IMR-90 (cell line): ENCODE results near the gene CDHR1. TPM values are rescaled to one million over a fixed set of nuclear protein-coding genes. Genes with fewer than 3 reads are reported as not detected.

Source experiments
- ATAC-seq: fragments of 200-7000 bp; cut with Tn5 transposase; 2 replicates; pipeline ENCODE4 v1.9.1; 2020; ENCODE audit warnings: low read depth, mild to moderate bottlenecking, moderate library complexity
- BruUV-seq: library from RNA; stranded (reverse); fragments of 400-500 nt; replicated peaks from 2 replicates; lab custom pipeline; 2021; lab: Mats Ljungman, UMichigan
- CTCF ChIA-PET: fragments of 300-600 bp; formaldehyde crosslinking; extraction: SDS; loops from one replicate; lab custom pipeline; 2021; ENCODE audit warnings: antibody characterized with exemption; lab: Yijun Ruan, JAX
- POLR2A ChIA-PET: fragments of 300-600 bp; sonication (Branson Sonifier 250); formaldehyde crosslinking; loops from one replicate; lab custom pipeline; 2022; ENCODE audit warnings: antibody characterized with exemption; ENCODE audit not compliant: unreplicated experiment; lab: Charles Lee
- DNase-seq: peaks from one replicate; pipeline ENCODE4 v3.0.0; 2013
- H2AFZ ChIP-seq: replicated peaks from 2 replicates; pipeline ENCODE3; 2013; ENCODE audit warnings: low read length, mild to moderate bottlenecking; ENCODE audit not compliant: poor library complexity
- H2AK5ac ChIP-seq: 2 replicates; pipeline ENCODE4 v1.6.1; 2013; ENCODE audit warnings: low read depth, low read length, inconsistent platforms
- H2AK9ac ChIP-seq: replicated peaks from 2 replicates; pipeline ENCODE3; 2013; ENCODE audit warnings: mild to moderate bottlenecking, low read depth, low read length, moderate library complexity; ENCODE audit not compliant: poor library complexity
- H2BK120ac ChIP-seq: 2 replicates; pipeline ENCODE4 v1.6.1; 2013; ENCODE audit warnings: low read depth, low read length, inconsistent platforms
- H2BK15ac ChIP-seq: 3 replicates; pipeline ENCODE4 v1.6.1; 2013; ENCODE audit warnings: low read depth, low read length, inconsistent platforms
- H2BK20ac ChIP-seq: 2 replicates; pipeline ENCODE4 v1.6.1; 2013; ENCODE audit warnings: low read depth, mild to moderate bottlenecking, inconsistent platforms, low read length, moderate library complexity
- H2BK5ac ChIP-seq: 2 replicates; pipeline ENCODE4 v1.6.1; 2013; ENCODE audit warnings: mild to moderate bottlenecking, low read depth, low read length, inconsistent platforms; ENCODE audit not compliant: poor library complexity, severe bottlenecking
- H3K14ac ChIP-seq: replicated peaks from 2 replicates; pipeline ENCODE4 v1.6.1; 2013; ENCODE audit warnings: low read depth, low read length, inconsistent platforms
- H3K18ac ChIP-seq: 2 replicates; pipeline ENCODE4 v1.6.1; 2013; ENCODE audit warnings: low read depth, low read length, control low read depth
- H3K23ac ChIP-seq: 2 replicates; pipeline ENCODE4 v1.6.1; 2013; ENCODE audit warnings: low read depth, low read length, inconsistent platforms
- H3K27ac ChIP-seq: 2 replicates; pipeline ENCODE4 v1.5.1; 2013; ENCODE audit warnings: mild to moderate bottlenecking, control low read depth, low read length; ENCODE audit not compliant: insufficient read depth
- H3K27me3 ChIP-seq: 2 replicates; pipeline ENCODE4 v1.6.1; 2013; ENCODE audit warnings: low read length; ENCODE audit not compliant: control insufficient read depth, insufficient read depth
- H3K36me3 ChIP-seq: 2 replicates; pipeline ENCODE4 v1.6.1; 2013; ENCODE audit warnings: low read length, mixed read lengths; ENCODE audit not compliant: control insufficient read depth, insufficient read depth
- H3K4ac ChIP-seq: 2 replicates; pipeline ENCODE4 v1.6.1; 2013; ENCODE audit warnings: low read depth, low read length, inconsistent platforms
- H3K4me1 ChIP-seq: 2 replicates; pipeline ENCODE4 v1.6.1; 2013; ENCODE audit warnings: low read length, mixed read lengths; ENCODE audit not compliant: control insufficient read depth, insufficient read depth
- H3K4me2 ChIP-seq: 2 replicates; pipeline ENCODE4 v1.6.1; 2013; ENCODE audit warnings: low read depth, mild to moderate bottlenecking, control low read depth, low read length, moderate library complexity
- H3K4me3 ChIP-seq: 2 replicates; pipeline ENCODE4 v1.5.1; 2013; ENCODE audit warnings: low read depth, mild to moderate bottlenecking, control low read depth, low read length, moderate library complexity; ENCODE audit not compliant: insufficient read depth
- H3K56ac ChIP-seq: 2 replicates; pipeline ENCODE4 v1.6.1; 2013; ENCODE audit warnings: low read length, inconsistent platforms; ENCODE audit not compliant: insufficient read depth; ENCODE audit errors: extremely low read depth
- H3K79me1 ChIP-seq, 2 experiments: 2 replicates each; pipeline ENCODE4 v1.6.1; 2013; ENCODE audit warnings: low read length in 2 of 2, inconsistent platforms in 1 of 2, low read depth in 1 of 2
- H3K9ac ChIP-seq: 2 replicates; pipeline ENCODE4 v1.6.1; 2013; ENCODE audit warnings: low read depth, low read length, control low read depth
- H3K9me1 ChIP-seq: 2 replicates; pipeline ENCODE4 v1.6.1; 2013; ENCODE audit warnings: low read length, inconsistent platforms; ENCODE audit not compliant: insufficient read depth
- H3K9me3 ChIP-seq: 2 replicates; pipeline ENCODE4 v1.6.1; 2013; ENCODE audit warnings: low read length; ENCODE audit not compliant: control insufficient read depth, insufficient read depth
- H4K20me1 ChIP-seq: 2 replicates; pipeline ENCODE4 v1.6.1; 2013; ENCODE audit warnings: low read length, inconsistent platforms; ENCODE audit not compliant: insufficient read depth
- H4K5ac ChIP-seq: 2 replicates; pipeline ENCODE4 v1.6.1; 2013; ENCODE audit warnings: mild to moderate bottlenecking, low read depth, low read length, control low read depth
- H4K8ac ChIP-seq, 2 experiments: 2 replicates each; pipeline ENCODE4 v1.6.1; 2013; ENCODE audit warnings: low read depth in 2 of 2, low read length in 2 of 2, control low read depth in 1 of 2, inconsistent platforms in 1 of 2
- H4K91ac ChIP-seq: 2 replicates; pipeline ENCODE4 v1.6.1; 2013; ENCODE audit warnings: low read depth, low read length, inconsistent platforms; ENCODE audit not compliant: insufficient read depth
- BHLHE40 ChIP-seq: fragments of 150-350 bp; IDR thresholded peaks from 2 replicates; pipeline ENCODE4 v1.6.1; 2016; ENCODE audit warnings: mild to moderate bottlenecking, low read depth, low read length
- CEBPB ChIP-seq: IDR thresholded peaks from 2 replicates; pipeline ENCODE4 v1.6.1; 2012; ENCODE audit warnings: low read depth, low read length, improper control_type of control experiment
- CHD1 ChIP-seq: IDR thresholded peaks from 2 replicates; pipeline ENCODE4 v1.6.1; 2012; ENCODE audit warnings: low read depth, low read length, improper control_type of control experiment
- CTCF ChIP-seq: conservative IDR thresholded peaks from 2 replicates; pipeline ENCODE4 v1.5.1; 2012; ENCODE audit warnings: mild to moderate bottlenecking, low read depth, low read length, improper control_type of control experiment
- ELK1 ChIP-seq: fragments of 150-350 bp; IDR thresholded peaks from 2 replicates; pipeline ENCODE4 v1.6.1; 2016; ENCODE audit warnings: low read depth, mild to moderate bottlenecking, low read length, moderate library complexity, borderline replicate concordance
- FOS ChIP-seq: fragments of 150-350 bp; IDR thresholded peaks from 2 replicates; pipeline ENCODE4 v1.6.1; 2016; ENCODE audit warnings: low read depth, low read length
- MAFK ChIP-seq: IDR thresholded peaks from 2 replicates; pipeline ENCODE4 v1.6.1; 2012; ENCODE audit warnings: low read depth, low read length, improper control_type of control experiment
- MAZ ChIP-seq: IDR thresholded peaks from 2 replicates; pipeline ENCODE4 v1.6.1; 2012; ENCODE audit warnings: low read depth, mild to moderate bottlenecking, low read length, improper control_type of control experiment, moderate library complexity, borderline replicate concordance
- MXI1 ChIP-seq: IDR thresholded peaks from 2 replicates; pipeline ENCODE4 v1.6.1; 2012; ENCODE audit warnings: low read depth, mild to moderate bottlenecking, low read length, moderate library complexity, borderline replicate concordance
- NFE2L2 ChIP-seq: fragments of 150-350 bp; IDR thresholded peaks from 2 replicates; pipeline ENCODE4 v1.6.1; 2016; ENCODE audit warnings: low read depth, mild to moderate bottlenecking, low read length
- POLR2A ChIP-seq: IDR thresholded peaks from 2 replicates; pipeline ENCODE4 v1.6.1; 2012; ENCODE audit warnings: mild to moderate bottlenecking, low read depth, low read length
- RAD21 ChIP-seq: IDR thresholded peaks from 2 replicates; pipeline ENCODE4 v1.6.1; 2012; ENCODE audit warnings: low read length, improper control_type of control experiment
- RCOR1 ChIP-seq: IDR thresholded peaks from 2 replicates; pipeline ENCODE4 v1.6.1; 2012; ENCODE audit warnings: mild to moderate bottlenecking, low read length, improper control_type of control experiment; ENCODE audit not compliant: insufficient replicate concordance
- RFX5 ChIP-seq: IDR thresholded peaks from 2 replicates; pipeline ENCODE4 v1.8.0; 2012; ENCODE audit warnings: low read depth, mild to moderate bottlenecking, low read length, moderate library complexity
- SMC3 ChIP-seq: fragments of 150-350 bp; IDR thresholded peaks from 2 replicates; pipeline ENCODE4 v1.6.1; 2016; ENCODE audit warnings: low read depth, mild to moderate bottlenecking, antibody characterized with exemption, low read length, moderate library complexity
- USF2 ChIP-seq: fragments of 150-350 bp; IDR thresholded peaks from 2 replicates; pipeline ENCODE4 v1.6.1; 2017; ENCODE audit warnings: mild to moderate bottlenecking, antibody characterized with exemption, low read length, low read depth
- WGBS, 2 experiments: methylation state at CpG; one replicate each; pipeline versions ENCODE4 v1.1.5 to v1.1.7; 2013; ENCODE audit warnings: missing lambda C conversion rate in 2 of 2; ENCODE audit not compliant: insufficient read length in 1 of 2; ENCODE audit errors: extremely low coverage in 2 of 2; 5-methylcytosine and 5-hydroxymethylcytosine counted together
- dilution Hi-C: fragments of 300-500 bp; cut with HindIII; formaldehyde crosslinking; loops from one replicate; pipeline ENCODE4 v1.14.3; 2018; ENCODE audit warnings: low sequenced_read_pairs; ENCODE audit not compliant: unreplicated experiment
- in situ Hi-C: fragments of 300-500 bp; cut with MboI; formaldehyde crosslinking; loops from 3 replicates; pipeline ENCODE4 v1.14.3; 2019; ENCODE audit warnings: low sequenced_read_pairs, inconsistent platforms, mixed read lengths
- intact Hi-C: fragments of 100-400 bp; cut with micrococcal nuclease; formaldehyde crosslinking; loops from 2 replicates; pipeline ENCODE4 v1.10.0; 2022
- polyA plus RNA-seq, 3 experiments: library from polyadenylated mRNA; depleted of rRNA; stranded (reverse); fragments of >200 nt; gene quantifications; 2 replicates each; pipeline ENCODE4 v1.2.3, GENCODE V29; 2012; ENCODE audit warnings: low replicate concordance in 1 of 3
- total RNA-seq: library from RNA; depleted of rRNA; stranded (reverse); fragments of >200 nt; gene quantifications from 2 replicates; pipeline ENCODE4 v1.2.3, GENCODE V29; 2012

CDHR1 gene
- total and polyA plus RNA-seq, 2 of the 4 experiments (the other 2 are of a cell fraction) = not detected

DNA sequence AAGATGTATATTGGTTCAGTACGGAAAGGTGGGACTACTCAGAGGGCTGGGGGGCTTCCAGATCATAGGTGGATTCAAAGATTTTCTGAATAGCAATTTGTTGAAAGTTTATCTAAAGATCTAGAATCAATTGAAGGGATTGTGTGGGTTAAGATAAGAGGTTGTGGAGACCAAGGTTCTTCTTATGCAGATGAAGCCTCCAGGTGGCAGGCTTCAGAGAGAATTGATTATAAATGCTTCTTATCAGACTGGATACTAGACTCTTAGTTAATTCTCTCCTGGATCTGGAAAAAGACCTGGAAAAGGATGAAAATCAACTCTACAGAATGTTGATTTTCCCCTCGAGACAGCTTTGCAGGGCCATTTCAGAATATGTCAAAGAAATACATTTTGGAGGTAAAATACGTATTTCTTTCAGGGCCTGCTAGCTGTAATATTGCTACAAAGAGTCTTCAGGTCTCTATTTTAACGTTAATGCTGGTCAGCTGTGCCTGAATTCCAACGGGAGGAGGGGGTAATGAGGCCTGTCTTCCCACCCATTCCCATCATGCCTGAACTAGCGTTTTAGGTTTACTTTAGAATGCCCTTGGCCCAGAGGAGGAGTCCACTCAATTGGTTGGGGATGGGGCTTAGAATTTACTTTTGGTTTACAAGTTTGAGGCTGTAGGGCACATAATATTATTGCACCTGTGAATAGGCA is 33.5 kb upstream of the CDHR1 start:
- intact Hi-C loops = no loop called here
- H4K8ac ChIP-seq = no peak overlapping the region
- peaks cover 11% of the 10 kb centered on the region for H3K27me3 ChIP-seq
- no peak overlapping the region for H4K5ac ChIP-seq
- H3K9ac ChIP-seq = no peak overlapping the region
- TF ChIP-seq BHLHE40 (no peak), POLR2A (no peak), CEBPB (no peak), CHD1 (no peak), ELK1 (no peak), RCOR1 (no peak), FOS (no peak), MAFK (no peak), CTCF (no peak), RAD21 (no peak), NFE2L2 (no peak), SMC3 (no peak), USF2 (no peak), MAZ (no peak), RFX5 (no peak), MXI1 (no peak)
- WGBS, 2 experiments = no CpG with 5 or more reads among the region's 6 CpGs
- dilution Hi-C loops = no loop called here
- ChIA-PET POLR2A (no interaction called here), CTCF (interaction anchor here (1.0 kb wide), 1 partner anchor 13 kb away, joined by 3 read pairs; no protein-coding TSS in a partner anchor)
- H3K9me3 ChIP-seq = no peaks in the 10 kb centered on the region
- no peaks in the 10 kb centered on the region for H3K9me1 ChIP-seq
- no peak overlapping the region for H3K4me2 ChIP-seq
- H4K91ac ChIP-seq = no peak overlapping the region
- H2AFZ ChIP-seq = no peak overlapping the region
- no peak for ATAC-seq
- no peak overlapping the region for H2AK9ac ChIP-seq
- no TSS peak for BruUV-seq
- H3K79me1 ChIP-seq = no peaks in the 10 kb centered on the region
- no peaks in the 10 kb centered on the region for H3K36me3 ChIP-seq
- H3K4me1 ChIP-seq = no peaks in the 10 kb centered on the region
- in situ Hi-C loops = no loop called here
- no peak overlapping the region for H2BK20ac ChIP-seq
- H4K20me1 ChIP-seq = no peaks in the 10 kb centered on the region
- no peak overlapping the region for H3K14ac ChIP-seq
- H3K27ac ChIP-seq = no peak overlapping the region
- DNase-seq = no peak
- no peak overlapping the region for H2BK120ac ChIP-seq
- no peak overlapping the region for H3K18ac ChIP-seq
- H3K23ac ChIP-seq = no peak overlapping the region
- H3K4me3 ChIP-seq = no peak overlapping the region
- no peak overlapping the region for H3K4ac ChIP-seq
- H3K56ac ChIP-seq = no peak overlapping the region
- H2BK15ac ChIP-seq = no peak overlapping the region
- no peak overlapping the region for H2AK5ac ChIP-seq
- H2BK5ac ChIP-seq = no peak overlapping the region
